HAP-1 (cell line): ENCODE data around the gene CFAP45.

Source experiments
- DNase-seq, 2 experiments: peaks; one replicate each; pipeline ENCODE4 v3.0.0-alpha.2; 2016 to 2020; ENCODE audit warnings: low spot score in 2 of 2
- H3K27me3 ChIP-seq: fragments of 250-450 bp; sonication (Bioruptor Pico); 2 replicates; pipeline ENCODE4 v1.5.1; 2020; ENCODE audit warnings: low read depth, mild to moderate bottlenecking, moderate library complexity
- H3K36me3 ChIP-seq: fragments of 250-450 bp; sonication (Bioruptor Pico); replicated peaks from 2 replicates; pipeline ENCODE4 v1.5.1; 2020; ENCODE audit warnings: mild to moderate bottlenecking
- H3K4me1 ChIP-seq: fragments of 250-450 bp; sonication (Bioruptor Pico); 2 replicates; pipeline ENCODE4 v1.5.1; 2020; ENCODE audit warnings: mild to moderate bottlenecking
- H3K4me3 ChIP-seq: fragments of 250-450 bp; sonication (Bioruptor Pico); 2 replicates; pipeline ENCODE4 v1.5.1; 2020; ENCODE audit warnings: mild to moderate bottlenecking, moderate library complexity
- H3K9me3 ChIP-seq: fragments of 250-450 bp; sonication (Bioruptor Pico); 2 replicates; pipeline ENCODE4 v1.5.1; 2020; ENCODE audit warnings: mild to moderate bottlenecking, moderate library complexity
- in situ Hi-C: fragments of 300-500 bp; cut with MboI; formaldehyde crosslinking; loops from 3 replicates; pipeline ENCODE4 v1.14.3; 2020; ENCODE audit warnings: low sequenced_read_pairs, inconsistent platforms, mixed read lengths

The CFAP45 gene

GRCh38 chr1:159896546-159896930 lies 3.4 kb downstream of the CFAP45 start:
- Histone ChIP-seq H3K9me3 (no peaks in the 10 kb centered on the region), H3K27me3 (peaks cover 3% of the 10 kb centered on the region; the same call in 1 of the 2 replicates), H3K4me1 (no peaks in the 10 kb centered on the region), H3K4me3 (no peak overlapping the region), H3K36me3 (no peaks in the 10 kb centered on the region)
- in situ Hi-C loops: no loop called here
- DNase-seq: no peak

GRCh38 chr1:159895836-159896545 lies 4.0 kb downstream of the CFAP45 start:
- DNase-seq: no peak
- Histone ChIP-seq H3K9me3 (no peaks in the 10 kb centered on the region), H3K4me1 (no peaks in the 10 kb centered on the region), H3K27me3 (peaks cover 3% of the 10 kb centered on the region; the same call in 1 of the 2 replicates), H3K4me3 (no peak overlapping the region), H3K36me3 (no peaks in the 10 kb centered on the region)
- in situ Hi-C loops: no loop called here

GRCh38 chr1:159895286-159895685 lies 4.7 kb downstream of the CFAP45 start:
- Histone ChIP-seq H3K36me3 (no peaks in the 10 kb centered on the region), H3K9me3 (no peaks in the 10 kb centered on the region), H3K4me3 (no peak overlapping the region), H3K27me3 (peaks cover 3% of the 10 kb centered on the region; the same call in 1 of the 2 replicates), H3K4me1 (no peaks in the 10 kb centered on the region)
- in situ Hi-C loops: no loop called here
- DNase-seq: no peak

GRCh38 chr1:159892944-159893343 lies 7.0 kb downstream of the CFAP45 start:
- Histone ChIP-seq H3K9me3 (no peaks in the 10 kb centered on the region), H3K27me3 (peaks cover 3% of the 10 kb centered on the region; the same call in 1 of the 2 replicates), H3K4me1 (no peaks in the 10 kb centered on the region), H3K36me3 (no peaks in the 10 kb centered on the region), H3K4me3 (no peak overlapping the region)
- DNase-seq: no peak
- in situ Hi-C loops: no loop called here

DNA sequence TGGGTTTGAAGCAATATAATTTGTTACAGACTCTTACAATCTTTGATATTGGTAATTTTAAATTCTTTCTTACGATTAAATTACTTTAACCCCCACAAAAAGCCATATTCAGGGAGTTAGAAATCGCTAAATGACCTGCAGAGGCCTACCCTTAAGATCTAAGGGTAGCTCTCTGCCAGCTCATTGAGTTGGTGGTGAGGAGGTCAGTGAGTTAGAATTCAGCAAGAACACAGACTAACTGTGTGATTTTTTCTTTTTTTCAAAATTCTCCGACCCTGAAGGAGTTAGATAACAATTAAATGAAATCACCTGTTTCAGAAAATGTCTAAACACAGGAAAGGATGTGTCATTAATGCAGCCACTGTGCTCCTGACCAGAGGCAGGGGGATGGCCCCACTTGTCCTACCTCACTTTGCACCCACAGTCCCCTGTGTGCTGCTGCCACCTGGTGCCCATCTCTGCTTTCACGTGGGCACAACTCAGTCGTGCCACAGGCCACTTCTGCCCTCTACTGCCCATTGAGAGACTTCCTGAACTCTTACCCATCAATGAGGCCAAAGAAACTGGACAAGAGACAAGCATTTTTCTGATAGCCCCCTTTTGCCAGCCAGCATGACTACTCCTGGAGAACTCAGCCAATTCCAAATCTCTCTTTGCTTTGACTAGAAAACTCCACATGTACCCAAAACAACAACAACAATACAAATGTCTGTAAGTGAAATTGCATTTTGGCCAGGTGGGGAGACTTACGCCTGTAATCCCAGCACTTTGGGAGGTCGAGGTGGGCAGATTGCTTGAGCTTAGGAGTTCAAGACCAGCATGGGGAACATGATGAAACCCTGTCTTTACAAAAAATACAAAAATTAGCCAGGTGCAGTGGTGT lies 8.4 kb downstream of the CFAP45 start:
- Histone ChIP-seq H3K9me3 (no peaks in the 10 kb centered on the region), H3K27me3 (peaks cover 3% of the 10 kb centered on the region; the same call in 1 of the 2 replicates), H3K4me1 (no peaks in the 10 kb centered on the region), H3K4me3 (no peak overlapping the region), H3K36me3 (no peaks in the 10 kb centered on the region)
- in situ Hi-C loops: no loop called here
- peak; percentile 10 to 52 for DNase-seq

- H3K27me3 ChIP-seq: peaks cover 3% of the 10 kb centered on the region; the same call in 1 of the 2 replicates
- no peaks in the 10 kb centered on the region for H3K4me1 ChIP-seq
- no peak for DNase-seq
- in situ Hi-C loops: no loop called here
- H3K36me3 ChIP-seq: no peaks in the 10 kb centered on the region
- no peaks in the 10 kb centered on the region for H3K9me3 ChIP-seq
- H3K4me3 ChIP-seq: no peak overlapping the region
These were observed 9.6 kb downstream of the CFAP45 start for GRCh38 chr1:159890390-159890789.

- Histone ChIP-seq H3K9me3 (no peaks in the 10 kb centered on the region), H3K4me3 (no peak overlapping the region), H3K4me1 (no peaks in the 10 kb centered on the region), H3K27me3 (no peaks in the 10 kb centered on the region; the same call in 1 of the 2 replicates), H3K36me3 (no peaks in the 10 kb centered on the region)
- in situ Hi-C loops: no loop called here
- DNase-seq: no peak
These were observed 10.1 kb downstream of the CFAP45 start for GRCh38 chr1:159889821-159890252.

- Histone ChIP-seq H3K9me3 (no peaks in the 10 kb centered on the region), H3K4me3 (no peak overlapping the region), H3K36me3 (no peaks in the 10 kb centered on the region), H3K4me1 (no peaks in the 10 kb centered on the region), H3K27me3 (no peaks in the 10 kb centered on the region)
- no peak for DNase-seq
- in situ Hi-C loops: no loop called here
These were observed 10.8 kb downstream of the CFAP45 start for GRCh38 chr1:159889202-159889601.

DNA sequence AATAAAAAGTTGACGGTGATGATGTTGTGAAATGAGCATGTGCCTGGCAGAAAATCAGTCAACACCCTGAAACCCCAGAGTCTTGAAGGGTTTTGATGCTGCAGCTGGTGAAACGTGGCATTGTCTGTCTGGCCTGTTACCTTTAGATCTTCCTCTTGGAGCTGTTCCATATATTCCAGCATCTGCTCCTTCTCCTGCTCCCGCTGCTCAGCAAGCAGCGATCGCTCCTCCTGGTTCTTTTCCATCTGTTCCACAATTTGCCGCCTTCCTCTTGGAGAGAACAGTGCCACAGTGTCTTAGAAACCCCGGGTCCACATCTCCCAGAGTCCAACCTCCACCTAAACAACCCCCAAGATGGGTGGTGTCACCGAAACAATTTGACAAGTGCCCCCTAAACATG lies 15.7 kb downstream of the CFAP45 start:
- no peaks in the 10 kb centered on the region for H3K4me1 ChIP-seq

GRCh38 chr1:159883134-159883533 lies 16.8 kb downstream of the CFAP45 start:
- no peaks in the 10 kb centered on the region for H3K27me3 ChIP-seq
- in situ Hi-C loops: no loop called here
- no peaks in the 10 kb centered on the region for H3K9me3 ChIP-seq
- no peaks in the 10 kb centered on the region for H3K4me1 ChIP-seq
- no peak overlapping the region for H3K4me3 ChIP-seq
- H3K36me3 ChIP-seq: no peaks in the 10 kb centered on the region
- DNase-seq: no peak

More for the DNA sequence above, 15.7 kb downstream of the CFAP45 start:
- Histone ChIP-seq H3K9me3 (no peaks in the 10 kb centered on the region), H3K4me3 (no peak overlapping the region), H3K36me3 (no peaks in the 10 kb centered on the region), H3K27me3 (no peaks in the 10 kb centered on the region)
- in situ Hi-C loops: no loop called here
- no peak for DNase-seq

DNA sequence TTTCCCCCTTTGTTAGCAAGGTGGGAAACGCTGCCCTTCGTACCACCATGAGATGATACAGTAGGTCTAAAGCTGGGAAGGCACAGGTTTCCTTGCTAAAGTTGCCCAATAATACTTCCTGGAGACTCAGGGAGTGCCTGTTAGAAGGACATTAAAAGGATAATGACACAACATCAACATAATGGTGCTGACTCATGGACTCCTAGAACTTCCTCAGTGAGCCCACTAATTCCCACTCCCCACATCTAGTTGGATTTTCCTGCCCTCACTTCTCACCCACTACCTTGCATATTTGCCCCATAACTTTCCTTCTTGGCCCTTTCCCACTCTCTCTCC lies 17.5 kb downstream of the CFAP45 start:
- in situ Hi-C loops: no loop called here
- no peaks in the 10 kb centered on the region for H3K9me3 ChIP-seq
- H3K27me3 ChIP-seq: no peaks in the 10 kb centered on the region
- H3K4me3 ChIP-seq: no peak overlapping the region
- DNase-seq: no peak
- H3K4me1 ChIP-seq: no peaks in the 10 kb centered on the region
- H3K36me3 ChIP-seq: no peaks in the 10 kb centered on the region

DNA sequence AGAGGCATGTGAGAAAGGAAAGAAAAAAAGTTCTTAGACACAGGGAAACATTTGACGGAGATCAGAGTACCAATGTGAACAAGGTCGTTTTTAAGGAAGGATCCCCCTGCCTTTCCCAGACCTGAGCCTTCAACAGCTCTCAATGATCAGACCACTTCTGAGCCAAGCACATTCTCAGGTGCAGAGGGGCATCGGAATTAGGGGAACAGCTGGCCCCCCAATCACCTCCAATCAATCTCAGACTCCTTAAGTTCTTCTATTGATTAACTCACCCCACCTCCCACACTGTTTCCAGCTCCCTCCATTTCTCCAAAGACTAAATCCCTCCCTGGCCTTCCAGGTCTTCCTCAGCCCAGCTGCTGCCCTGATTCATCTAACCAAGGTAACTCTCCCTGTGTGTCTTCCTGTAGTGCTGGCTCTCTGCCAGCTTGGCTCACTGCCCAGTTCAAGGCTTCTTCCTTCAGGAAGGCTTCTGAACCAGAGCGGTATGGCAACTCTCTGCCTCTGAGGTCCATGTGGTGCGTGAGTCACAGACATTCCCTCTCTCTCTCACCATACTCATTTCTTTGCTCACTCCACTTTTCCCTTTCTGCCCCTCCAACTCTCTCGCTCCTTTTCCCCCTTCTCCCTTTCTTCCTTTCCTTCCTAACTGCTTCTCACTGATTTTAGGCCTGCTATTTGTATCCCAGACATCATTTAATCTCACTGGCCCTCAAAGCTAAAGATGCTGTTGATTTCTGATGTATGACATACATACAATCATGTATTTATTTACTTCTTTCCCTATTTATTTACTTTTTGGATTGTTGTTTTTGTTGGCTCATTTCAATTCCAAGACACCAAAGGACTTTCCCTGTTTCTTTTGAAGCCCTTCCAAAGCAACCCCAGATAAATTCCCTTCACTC lies 18.1 kb downstream of the CFAP45 start:
- in situ Hi-C loops: no loop called here

DNA sequence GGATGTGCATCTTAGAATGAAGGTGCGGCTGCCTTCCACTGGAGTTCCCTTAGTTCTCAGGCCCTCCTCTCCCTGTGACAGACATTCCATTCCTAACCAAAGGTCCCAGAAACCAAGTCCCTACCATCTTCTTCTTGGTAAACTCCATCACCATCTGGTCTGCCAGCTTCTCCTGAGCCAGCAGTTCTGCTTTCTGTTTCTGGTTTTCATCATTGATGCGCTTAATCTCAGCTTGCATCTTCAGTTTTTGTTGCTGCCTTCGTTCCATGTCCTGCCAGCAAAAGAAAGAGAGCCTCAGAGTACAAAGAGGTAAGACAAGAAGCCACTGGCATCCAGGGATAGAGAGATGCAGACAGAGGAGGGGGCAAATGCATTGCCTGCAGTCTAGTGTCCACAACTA lies 19.5 kb downstream of the CFAP45 start:
- Histone ChIP-seq H3K4me1 (no peaks in the 10 kb centered on the region), H3K4me3 (no peak overlapping the region), H3K36me3 (no peaks in the 10 kb centered on the region), H3K27me3 (no peaks in the 10 kb centered on the region), H3K9me3 (no peaks in the 10 kb centered on the region)
- in situ Hi-C loops: no loop called here
- no peak for DNase-seq

More for the DNA sequence above, 18.1 kb downstream of the CFAP45 start:
- no peaks in the 10 kb centered on the region for H3K4me1 ChIP-seq
- H3K36me3 ChIP-seq: no peaks in the 10 kb centered on the region
- no peak overlapping the region for H3K4me3 ChIP-seq
- H3K27me3 ChIP-seq: no peaks in the 10 kb centered on the region
- peak in 1 of 2 experiments; percentile 56 for DNase-seq
- H3K9me3 ChIP-seq: no peaks in the 10 kb centered on the region
